Subcutaneous abdominal adipose tissue (tissue), 5 donors: ENCODE data around the gene MOGAT1.
"Not testable (repeated sequence)": the region's sequence is repeated elsewhere in the genome, so short reads cannot be mapped to it uniquely, and the experiment has no call there.

ENCODE experiments used
- H3K27ac ChIP-seq: one replicate; pipeline ENCODE4 v1.7.0; 2013; ENCODE audit warnings: low read depth, mild to moderate bottlenecking, inconsistent platforms, low read length, moderate library complexity
- H3K27me3 ChIP-seq, 5 donors: one replicate each; pipeline ENCODE4 v1.7.0; 2013; ENCODE audit warnings: low read length in 5 of 5, inconsistent platforms in 1 of 5; ENCODE audit not compliant: control insufficient read depth in 5 of 5, insufficient read depth in 4 of 5
- H3K36me3 ChIP-seq, 5 donors: one replicate each; pipeline ENCODE4 v1.7.0; 2013; ENCODE audit warnings: low read length in 5 of 5; ENCODE audit not compliant: control insufficient read depth in 5 of 5, insufficient read depth in 5 of 5
- H3K4me1 ChIP-seq, 5 donors: one replicate each; pipeline ENCODE4 v1.7.0; 2013; ENCODE audit warnings: low read length in 5 of 5, mild to moderate bottlenecking in 3 of 5, moderate library complexity in 1 of 5; ENCODE audit not compliant: control insufficient read depth in 5 of 5, insufficient read depth in 5 of 5
- H3K4me3 ChIP-seq, 5 donors: one replicate each; pipeline ENCODE4 v1.7.0; 2013; ENCODE audit warnings: low read length in 5 of 5, low read depth in 1 of 5
- H3K9ac ChIP-seq, 5 donors: one replicate each; pipeline ENCODE4 v1.7.0; 2013; ENCODE audit warnings: low read length in 5 of 5, mild to moderate bottlenecking in 4 of 5, moderate library complexity in 3 of 5
- H3K9me3 ChIP-seq, 5 donors: one replicate each; pipeline ENCODE4 v1.7.0; 2013; ENCODE audit warnings: low read length in 5 of 5; ENCODE audit not compliant: control insufficient read depth in 5 of 5
- donor health status: healthy.
- donor health status: healthy.
- donor health status: healthy.
- donor health status: healthy.
- donor health status: healthy.

Gene MOGAT1

DNA sequence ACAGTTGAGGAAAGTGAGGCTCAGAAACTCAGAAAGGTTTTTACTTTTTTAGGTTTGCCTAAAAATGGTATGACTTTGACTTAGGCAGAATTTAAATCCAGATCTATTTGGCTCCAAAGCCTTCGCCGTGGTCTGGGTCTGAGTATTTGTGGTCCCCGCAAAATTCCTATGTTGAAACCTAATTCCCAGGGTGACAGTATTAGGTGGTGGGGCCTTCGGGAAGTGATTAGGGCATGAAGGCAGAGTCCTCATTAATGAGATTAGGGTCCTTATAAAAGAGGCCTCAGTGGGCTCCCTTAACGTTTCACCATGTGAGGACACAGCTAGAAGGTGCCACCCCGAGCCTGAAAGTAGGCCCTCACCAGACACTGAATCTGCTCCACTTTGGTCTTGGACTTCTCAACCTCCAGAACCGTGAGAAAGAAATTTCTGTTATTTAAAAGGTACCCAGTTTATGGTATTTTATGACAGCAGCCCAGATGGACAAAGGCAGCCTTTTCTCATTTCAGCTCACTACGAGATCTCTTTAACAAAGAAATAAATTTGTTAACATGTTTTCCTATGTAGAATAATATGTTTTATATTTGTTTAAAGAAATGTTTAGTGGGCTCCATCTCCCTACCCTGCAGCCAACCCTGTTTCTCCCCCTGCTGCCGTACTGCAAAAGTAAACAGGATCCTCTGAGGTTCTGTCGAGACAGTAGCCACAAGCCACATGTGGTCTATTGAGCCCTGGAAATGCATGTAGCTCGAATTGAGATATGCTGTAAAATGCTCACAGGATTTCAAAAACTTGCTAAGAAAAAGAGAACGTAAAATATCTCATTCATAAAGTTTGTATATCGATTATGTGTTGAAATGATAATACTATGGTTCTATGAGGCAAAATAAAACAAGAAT, 80.6 kb downstream of the MOGAT1 start:
- Histone ChIP-seq H3K9me3 (no peaks in the 10 kb centered on the region), H3K4me1 (peaks cover 0 to 15% (median 11%) of the 10 kb centered on the region in 5 donors), H3K36me3 (no peaks in the 10 kb centered on the region), H3K4me3 (no peak overlapping the region), H3K27me3 (no peaks in the 10 kb centered on the region), H3K9ac (no peak overlapping the region), H3K27ac (no peak overlapping the region)

- Histone ChIP-seq H3K9me3 (no peaks in the 10 kb centered on the region), H3K36me3 (no peaks in the 10 kb centered on the region), H3K9ac (no peak overlapping the region), H3K27ac (no peak overlapping the region), H3K4me3 (no peak overlapping the region), H3K4me1 (peaks cover 0 to 15% (median 11%) of the 10 kb centered on the region in 5 donors), H3K27me3 (no peaks in the 10 kb centered on the region)
Observed at GRCh38 chr2:222752746-222753145, 81.3 kb downstream of the MOGAT1 start.

DNA sequence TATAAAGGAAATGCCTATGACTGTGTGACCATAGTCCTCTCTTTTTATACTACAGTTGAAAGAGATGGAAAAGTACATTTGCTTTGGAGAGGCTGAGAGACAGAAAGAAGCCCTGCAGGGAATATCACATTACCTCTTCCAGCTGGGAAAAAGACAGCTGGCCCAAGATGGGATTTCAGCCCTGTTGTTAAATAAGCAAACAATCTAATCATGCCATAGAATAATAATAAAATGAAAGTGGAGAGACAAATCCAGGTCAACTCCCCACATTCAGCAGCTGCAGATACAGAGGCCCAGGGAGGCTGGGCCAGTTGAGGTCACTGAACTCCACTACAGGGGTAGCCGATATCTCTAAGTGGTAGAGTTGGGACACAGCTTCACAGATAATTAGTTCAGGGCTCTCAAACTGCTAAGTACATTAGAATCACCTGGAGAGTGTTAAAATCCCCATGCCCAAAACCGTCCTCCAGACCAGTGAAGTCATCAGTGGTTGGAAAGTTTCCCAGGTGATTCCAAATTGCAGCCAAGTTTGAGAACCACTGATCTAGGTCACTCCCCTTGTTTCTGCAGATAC, 81.9 kb downstream of the MOGAT1 start:
- H3K4me1 ChIP-seq, result peaks cover 0 to 15% (median 11%) of the 10 kb centered on the region in 5 donors
- no peak overlapping the region for H3K9ac ChIP-seq
- no peak overlapping the region for H3K4me3 ChIP-seq
- no peak overlapping the region for H3K27ac ChIP-seq
- no peaks in the 10 kb centered on the region for H3K9me3 ChIP-seq
- H3K36me3 ChIP-seq, result no peaks in the 10 kb centered on the region
- no peaks in the 10 kb centered on the region for H3K27me3 ChIP-seq

- no peak overlapping the region for H3K4me3 ChIP-seq
- no peaks in the 10 kb centered on the region for H3K36me3 ChIP-seq
- no peaks in the 10 kb centered on the region for H3K27me3 ChIP-seq
- H3K27ac ChIP-seq, result no peak overlapping the region
- peaks cover 0 to 15% (median 11%) of the 10 kb centered on the region in 5 donors for H3K4me1 ChIP-seq
- no peaks in the 10 kb centered on the region for H3K9me3 ChIP-seq
- no peak overlapping the region for H3K9ac ChIP-seq
Observed at GRCh38 chr2:222754324-222754930, 83.0 kb downstream of the MOGAT1 start.

DNA sequence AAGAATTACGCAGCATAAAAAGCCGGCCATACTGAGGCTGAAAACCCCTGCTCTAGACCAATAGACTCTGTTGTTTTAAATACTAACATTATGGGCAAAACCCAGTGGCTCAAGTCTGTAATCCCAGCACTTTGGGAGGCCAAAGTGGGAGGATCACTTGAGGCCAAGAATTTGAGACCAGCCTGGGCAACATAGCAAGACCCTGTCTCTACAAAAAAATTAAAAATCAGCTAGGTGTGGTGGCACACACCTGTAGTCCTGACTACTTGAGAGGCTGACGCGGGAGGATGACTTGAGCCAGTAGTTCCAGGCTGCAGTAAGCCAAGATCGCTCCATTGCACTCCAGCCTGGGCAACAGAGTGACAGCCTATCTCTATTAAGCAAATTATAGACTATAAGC, 84.1 kb downstream of the MOGAT1 start:
- not testable (repeated sequence) for H3K9ac ChIP-seq, H3K9me3 ChIP-seq, H3K4me3 ChIP-seq, H3K27me3 ChIP-seq, H3K36me3 ChIP-seq, H3K27ac ChIP-seq
- H3K4me1 ChIP-seq, result peaks cover 0 to 15% (median 11%) of the 10 kb centered on the region in 5 donors

DNA sequence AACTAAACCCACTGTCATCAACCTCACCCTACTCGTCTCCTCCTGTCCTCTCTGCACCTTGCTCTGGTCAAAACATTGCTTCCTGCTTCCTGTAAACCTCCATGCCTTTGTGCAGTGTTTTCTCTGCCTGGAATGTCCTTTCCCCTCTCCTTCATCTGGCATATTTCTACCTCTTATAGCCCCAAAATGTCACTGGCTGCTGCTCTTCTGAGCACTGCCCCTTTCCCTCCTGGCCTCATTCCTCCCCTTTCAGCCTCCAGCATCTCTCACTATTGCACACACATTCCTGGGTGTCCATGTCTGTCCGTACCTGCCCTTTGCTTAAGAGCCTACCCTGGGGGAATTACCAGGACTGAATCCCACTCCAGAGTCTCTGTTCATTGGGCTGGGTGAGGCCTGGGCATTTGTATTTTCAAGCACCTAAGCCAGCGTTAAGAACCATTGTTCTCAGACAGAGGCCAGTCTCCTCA, 84.9 kb downstream of the MOGAT1 start:
- Histone ChIP-seq H3K4me1 (peaks cover 0 to 15% (median 11%) of the 10 kb centered on the region in 5 donors), H3K36me3 (no peaks in the 10 kb centered on the region), H3K27ac (no peak overlapping the region), H3K9ac (no peak overlapping the region), H3K27me3 (no peaks in the 10 kb centered on the region), H3K4me3 (no peak overlapping the region), H3K9me3 (no peaks in the 10 kb centered on the region)

GRCh38 chr2:222756951-222757650, 85.6 kb downstream of the MOGAT1 start:
- H3K9me3 ChIP-seq, result no peaks in the 10 kb centered on the region
- no peaks in the 10 kb centered on the region for H3K27me3 ChIP-seq
- H3K36me3 ChIP-seq, result no peaks in the 10 kb centered on the region
- H3K27ac ChIP-seq, result no peak overlapping the region
- H3K4me1 ChIP-seq, result peaks cover 0 to 15% (median 11%) of the 10 kb centered on the region in 5 donors
- no peak overlapping the region for H3K9ac ChIP-seq
- H3K4me3 ChIP-seq, result no peak overlapping the region
